ENCODE data around the gene CDK10. TPM values are rescaled to one million over a fixed set of nuclear protein-coding genes. Genes with fewer than 3 reads are reported as not detected.
"Not testable (repeated sequence)": the region's sequence is repeated elsewhere in the genome, so short reads cannot be mapped to it uniquely, and the experiment has no call there.

Gene CDK10
- total and polyA plus RNA-seq, 8 donors = 74.8 to 160 (median 105) TPM

- ATAC-seq (no peak), DNase-seq (no peak)
- no peaks in the 10 kb centered on the region for H3K27me3 ChIP-seq
- peaks cover 0 to 91% of the 10 kb centered on the region in 2 donors for H3K36me3 ChIP-seq
- H3K9me3 ChIP-seq = no peaks in the 10 kb centered on the region
- H3K27ac ChIP-seq = no peak overlapping the region
- H3K4me1 ChIP-seq = peaks cover 0 to 6% of the 10 kb centered on the region in 2 donors
- no peak overlapping the region for H3K4me3 ChIP-seq
- intact Hi-C loops (cut with DNase I) = no loop called here
- TF ChIP-seq CTCF (IDR thresholded peaks at IDR 0.05) = no peak
Measured at GRCh38 chr16:89693289-89693731, 6.8 kb downstream of the CDK10 start.

GRCh38 chr16:89693931-89694783, 7.7 kb downstream of the CDK10 start:
- ATAC-seq = no peak
- H3K36me3 ChIP-seq = peaks cover 0 to 89% of the 10 kb centered on the region in 2 donors
- intact Hi-C loops (cut with DNase I) = no loop called here

DNA sequence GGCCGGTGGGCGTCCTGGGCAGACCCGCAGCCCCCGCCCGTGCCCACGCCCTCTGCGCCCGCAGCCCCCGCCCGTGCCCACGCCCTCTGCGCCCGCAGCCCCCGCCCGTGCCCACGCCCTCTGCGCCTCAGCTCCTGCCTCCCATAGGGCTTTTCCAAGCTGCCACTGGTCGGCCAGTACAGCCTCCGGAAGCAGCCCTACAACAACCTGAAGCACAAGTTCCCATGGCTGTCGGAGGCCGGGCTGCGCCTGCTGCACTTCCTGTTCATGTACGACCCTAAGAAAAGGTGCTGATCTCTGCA, 8.2 kb downstream of the CDK10 start:
- H3K4me1 ChIP-seq = peaks cover 0 to 12% of the 10 kb centered on the region in 2 donors
- H3K27me3 ChIP-seq; H3K27ac ChIP-seq; intact Hi-C loops (cut with DNase I); DNase-seq; ATAC-seq; H3K4me3 ChIP-seq; H3K9me3 ChIP-seq: not testable (repeated sequence)
- peaks cover 0 to 85% of the 10 kb centered on the region in 2 donors for H3K36me3 ChIP-seq

More at GRCh38 chr16:89693931-89694783, 7.7 kb downstream of the CDK10 start:
- TF ChIP-seq CTCF (IDR thresholded peaks at IDR 0.05) = no peak
- Histone ChIP-seq H3K27me3 (no peaks in the 10 kb centered on the region), H3K9me3 (no peaks in the 10 kb centered on the region), H3K4me1 (peaks cover 0 to 6% of the 10 kb centered on the region in 2 donors), H3K27ac (no peak overlapping the region), H3K4me3 (no peak overlapping the region)
- no peak for DNase-seq

DNA sequence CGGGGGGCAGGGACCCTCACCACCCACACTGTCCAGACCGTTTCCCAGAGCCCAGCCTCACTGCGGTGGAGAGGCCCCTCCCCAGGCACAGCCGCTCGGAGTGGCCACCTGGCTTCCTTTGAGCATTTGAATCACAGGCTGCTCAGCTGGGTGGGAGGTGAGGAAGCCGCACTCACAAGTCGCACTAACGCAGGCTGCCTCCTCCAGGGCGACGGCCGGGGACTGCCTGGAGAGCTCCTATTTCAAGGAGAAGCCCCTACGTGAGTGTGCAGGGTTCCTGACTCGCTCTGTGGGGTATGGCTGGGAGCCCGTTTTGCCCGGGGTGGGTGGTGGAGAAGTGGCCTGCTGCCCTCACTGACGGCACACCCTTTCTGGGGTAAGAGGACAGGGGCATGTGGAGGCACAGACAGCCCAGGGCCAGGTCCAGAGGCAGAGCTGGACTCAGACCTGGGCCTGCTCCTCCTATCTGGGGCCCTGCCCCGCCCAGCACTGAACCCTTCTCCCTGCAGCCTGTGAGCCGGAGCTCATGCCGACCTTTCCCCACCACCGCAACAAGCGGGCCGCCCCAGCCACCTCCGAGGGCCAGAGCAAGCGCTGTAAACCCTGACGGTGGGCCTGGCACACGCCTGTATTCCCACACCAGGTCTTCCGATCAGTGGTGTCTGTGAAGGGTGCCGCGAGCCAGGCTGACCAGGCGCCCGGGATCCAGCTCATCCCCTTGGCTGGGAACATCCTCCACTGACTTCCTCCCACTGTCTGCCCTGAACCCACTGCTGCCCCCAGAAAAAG, 8.8 kb downstream of the CDK10 start:
- H3K36me3 ChIP-seq = peaks cover 0 to 81% of the 10 kb centered on the region in 2 donors
- peaks cover 0 to 18% of the 10 kb centered on the region in 2 donors for H3K4me1 ChIP-seq
- no peaks in the 10 kb centered on the region for H3K9me3 ChIP-seq
- H3K4me3 ChIP-seq = no peak overlapping the region
- no peaks in the 10 kb centered on the region for H3K27me3 ChIP-seq
- ATAC-seq (no peak), DNase-seq (peak in 1 of 4 donors; percentile 76)
- H3K27ac ChIP-seq = no peak overlapping the region
- no peak for TF ChIP-seq CTCF (IDR thresholded peaks at IDR 0.05)
- intact Hi-C loops (cut with DNase I) = no loop called here

DNA sequence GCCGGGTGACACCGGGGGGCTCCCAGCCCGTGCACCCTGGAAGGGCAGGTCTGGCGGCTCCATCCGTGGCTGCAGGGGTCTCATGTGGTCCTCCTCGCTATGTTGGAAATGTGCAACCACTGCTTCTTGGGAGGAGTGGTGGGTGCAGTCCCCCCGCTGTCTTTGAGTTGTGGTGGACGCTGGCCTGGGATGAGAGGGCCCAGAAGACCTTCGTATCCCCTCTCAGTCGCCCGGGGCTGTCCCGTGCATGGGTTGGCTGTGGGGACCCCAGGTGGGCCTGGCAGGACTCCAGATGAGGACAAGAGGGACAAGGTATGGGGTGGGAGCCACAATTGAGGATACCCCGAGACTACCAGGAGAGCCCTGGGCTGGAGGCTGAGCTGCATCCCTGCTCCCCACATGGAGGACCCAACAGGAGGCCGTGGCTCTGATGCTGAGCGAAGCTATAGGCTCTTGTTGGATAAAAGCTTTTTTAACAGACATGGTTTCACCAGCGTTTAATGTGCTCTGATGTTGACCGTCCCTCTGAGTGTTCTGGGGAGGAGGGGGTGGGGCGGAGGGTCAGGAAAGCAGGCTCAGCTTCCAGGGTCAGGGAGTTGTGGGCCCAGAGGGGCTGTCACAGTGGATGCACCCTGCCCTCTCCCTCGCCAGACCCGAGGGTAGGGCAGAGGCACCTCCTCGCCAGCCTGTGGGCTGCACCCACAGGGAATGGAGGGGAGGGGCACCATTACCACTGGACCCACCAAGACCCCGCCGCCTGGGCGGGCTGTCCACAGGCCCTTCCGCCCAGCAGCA, 9.6 kb downstream of the CDK10 start:
- ATAC-seq = no peak
- intact Hi-C loops (cut with DNase I) = no loop called here
- Histone ChIP-seq H3K27ac (no peak overlapping the region), H3K36me3 (peaks cover 0 to 73% of the 10 kb centered on the region in 2 donors), H3K4me3 (no peak overlapping the region), H3K4me1 (peaks cover 6 to 25% of the 10 kb centered on the region in 2 donors), H3K27me3 (no peaks in the 10 kb centered on the region), H3K9me3 (no peaks in the 10 kb centered on the region)
- TF ChIP-seq CTCF (IDR thresholded peaks at IDR 0.05) = no peak
- DNase-seq = peak in 1 of 4 donors; percentile 76

All from left lung (tissue), 10 donors.